ENCODE measurements around the gene PCBP3.
"Not testable (repeated sequence)": the region's sequence is repeated elsewhere in the genome, so short reads cannot be mapped to it uniquely, and the experiment has no call there.

The PCBP3 gene

DNA sequence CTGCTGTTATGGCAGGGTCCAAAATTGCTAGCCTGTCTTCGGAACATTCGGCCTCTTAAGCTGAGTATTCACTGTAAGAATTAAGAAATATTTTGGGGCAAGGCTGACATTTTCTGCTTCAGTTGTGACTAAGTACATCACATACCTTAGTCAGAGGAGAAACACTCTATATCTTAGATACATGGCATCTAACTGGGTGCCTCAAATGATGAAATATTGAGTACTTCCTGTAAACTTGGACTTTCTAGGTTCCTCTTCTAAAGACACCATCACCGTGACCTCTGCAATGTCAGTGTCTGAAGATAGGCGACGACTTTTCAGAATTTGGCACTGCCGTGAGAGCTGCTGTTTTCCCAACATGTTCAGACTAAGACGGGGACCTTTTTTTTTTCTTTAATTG is 65.6 kb downstream of the PCBP3 start:
- H3K27ac ChIP-seq: no peak overlapping the region
- TF ChIP-seq, protein P1, sequence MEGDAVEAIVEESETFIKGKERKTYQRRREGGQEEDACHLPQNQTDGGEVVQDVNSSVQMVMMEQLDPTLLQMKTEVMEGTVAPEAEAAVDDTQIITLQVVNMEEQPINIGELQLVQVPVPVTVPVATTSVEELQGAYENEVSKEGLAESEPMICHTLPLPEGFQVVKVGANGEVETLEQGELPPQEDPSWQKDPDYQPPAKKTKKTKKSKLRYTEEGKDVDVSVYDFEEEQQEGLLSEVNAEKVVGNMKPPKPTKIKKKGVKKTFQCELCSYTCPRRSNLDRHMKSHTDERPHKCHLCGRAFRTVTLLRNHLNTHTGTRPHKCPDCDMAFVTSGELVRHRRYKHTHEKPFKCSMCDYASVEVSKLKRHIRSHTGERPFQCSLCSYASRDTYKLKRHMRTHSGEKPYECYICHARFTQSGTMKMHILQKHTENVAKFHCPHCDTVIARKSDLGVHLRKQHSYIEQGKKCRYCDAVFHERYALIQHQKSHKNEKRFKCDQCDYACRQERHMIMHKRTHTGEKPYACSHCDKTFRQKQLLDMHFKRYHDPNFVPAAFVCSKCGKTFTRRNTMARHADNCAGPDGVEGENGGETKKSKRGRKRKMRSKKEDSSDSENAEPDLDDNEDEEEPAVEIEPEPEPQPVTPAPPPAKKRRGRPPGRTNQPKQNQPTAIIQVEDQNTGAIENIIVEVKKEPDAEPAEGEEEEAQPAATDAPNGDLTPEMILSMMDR (conservative IDR thresholded peaks at IDR 0.05): no peak

DNA sequence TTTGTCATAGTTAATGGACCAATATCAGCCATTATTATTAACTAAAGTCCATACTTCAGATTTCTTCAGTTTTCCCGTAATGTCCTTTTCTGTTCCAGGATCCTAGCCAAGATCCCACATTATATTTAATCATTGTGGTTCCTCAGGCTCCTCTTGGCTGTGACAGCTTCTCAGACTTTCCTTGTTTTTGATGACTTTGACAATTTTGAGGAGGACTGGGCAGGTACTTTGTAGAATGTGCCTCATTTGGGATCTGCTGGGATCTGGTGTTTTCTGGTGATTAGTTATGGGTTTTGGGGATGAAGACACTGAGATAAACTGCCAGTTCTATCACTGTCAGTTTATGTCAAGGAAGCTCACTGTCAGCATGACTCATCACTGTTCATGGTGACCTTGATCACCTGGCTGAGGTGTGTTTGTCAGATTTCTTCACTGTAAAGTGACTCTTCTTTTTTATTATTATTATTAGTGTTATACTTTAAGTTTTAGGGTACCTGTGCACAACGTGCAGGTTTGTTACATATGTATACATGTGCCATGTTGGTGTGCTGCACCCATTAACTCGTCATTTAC is 66.3 kb downstream of the PCBP3 start:
- TF ChIP-seq, protein P1 (conservative IDR thresholded peaks at IDR 0.05): no peak

DNA sequence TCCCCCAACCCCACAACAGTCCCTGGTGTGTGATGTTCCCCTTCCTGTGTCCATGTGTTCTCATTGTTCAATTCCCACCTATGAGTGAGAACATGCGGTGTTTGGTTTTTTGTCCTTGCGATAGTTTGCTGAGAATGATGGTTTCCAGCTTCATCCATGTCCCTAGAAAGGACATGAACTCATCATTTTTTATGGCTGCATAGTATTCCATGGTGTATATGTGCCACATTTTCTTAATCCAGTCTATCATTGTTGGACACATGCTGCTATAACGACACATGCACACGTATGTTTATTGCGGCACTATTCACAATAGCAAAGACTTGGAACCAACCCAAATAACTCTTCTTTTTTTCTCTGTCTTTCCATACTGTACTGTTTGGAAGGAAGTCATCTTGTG is 66.8 kb downstream of the PCBP3 start:
- H3K27ac ChIP-seq: not testable (repeated sequence)

More for the DNA sequence above, 66.3 kb downstream of the PCBP3 start:
- H3K27ac ChIP-seq: no peak overlapping the region

DNA sequence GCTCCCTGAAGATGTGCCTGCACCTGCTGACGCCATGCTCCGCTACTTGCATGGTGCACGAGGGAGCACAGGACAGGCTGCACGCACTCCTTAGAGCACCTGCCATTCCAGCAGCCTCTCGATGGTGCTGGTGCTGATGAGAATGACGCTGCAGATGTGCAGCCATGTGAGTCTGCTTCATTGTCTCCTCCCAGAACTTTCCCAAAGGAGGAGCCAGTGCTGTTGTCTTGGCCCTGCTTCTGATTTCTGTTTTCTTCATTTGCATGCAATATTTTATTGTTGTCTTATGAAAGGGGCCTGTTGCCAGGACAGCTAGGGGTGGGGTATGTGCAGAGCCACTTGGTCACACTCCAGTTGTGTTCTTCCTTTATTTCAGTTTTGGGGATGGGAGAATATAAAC is 70.1 kb downstream of the PCBP3 start:
- TF ChIP-seq, protein P1 (conservative IDR thresholded peaks at IDR 0.05): no peak

DNA sequence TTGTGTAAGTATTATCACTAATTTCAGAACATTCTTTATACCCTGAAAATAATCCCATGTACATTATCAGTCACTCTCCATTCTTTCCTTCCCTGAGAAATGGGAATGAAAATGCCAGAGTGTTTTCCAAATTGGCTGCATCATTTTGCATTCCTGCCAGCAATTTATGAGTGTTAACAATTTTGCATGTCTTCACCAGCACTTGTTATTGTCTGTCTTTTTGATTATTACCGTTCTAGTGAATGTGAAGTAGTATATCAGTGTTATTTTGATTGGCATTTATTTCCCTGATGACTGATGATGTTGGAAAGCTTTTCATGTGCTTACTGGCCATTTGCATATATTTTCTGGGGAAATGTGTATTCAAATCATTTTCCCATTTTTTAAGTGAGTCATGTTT is 71.9 kb downstream of the PCBP3 start:
- no peak overlapping the region for H3K27ac ChIP-seq
- TF ChIP-seq, protein P1 (conservative IDR thresholded peaks at IDR 0.05): no peak

More for the DNA sequence above, 70.1 kb downstream of the PCBP3 start:
- H3K27ac ChIP-seq: no peak overlapping the region

DNA sequence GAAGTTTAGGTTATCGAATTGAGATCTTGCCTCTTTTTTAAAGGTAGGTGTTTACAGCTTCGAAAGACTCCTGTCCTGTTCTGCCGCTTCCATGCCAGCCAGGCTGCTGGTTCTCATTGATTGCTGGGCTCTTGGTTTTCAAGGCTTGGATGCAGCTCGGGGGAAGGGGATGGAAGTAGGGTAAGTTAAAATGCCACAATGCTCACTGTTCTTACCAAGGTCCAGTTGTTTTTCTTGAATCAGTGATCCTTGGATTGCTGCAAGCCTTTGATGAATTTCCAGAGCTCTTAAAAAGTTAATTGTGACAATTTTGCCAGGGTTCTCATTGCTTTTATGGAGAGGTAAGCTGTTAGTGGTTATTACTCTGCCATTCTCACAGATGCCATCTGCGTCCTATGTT is 74.9 kb downstream of the PCBP3 start:
- TF ChIP-seq, protein P1 (conservative IDR thresholded peaks at IDR 0.05): no peak
- H3K27ac ChIP-seq: no peak overlapping the region

DNA sequence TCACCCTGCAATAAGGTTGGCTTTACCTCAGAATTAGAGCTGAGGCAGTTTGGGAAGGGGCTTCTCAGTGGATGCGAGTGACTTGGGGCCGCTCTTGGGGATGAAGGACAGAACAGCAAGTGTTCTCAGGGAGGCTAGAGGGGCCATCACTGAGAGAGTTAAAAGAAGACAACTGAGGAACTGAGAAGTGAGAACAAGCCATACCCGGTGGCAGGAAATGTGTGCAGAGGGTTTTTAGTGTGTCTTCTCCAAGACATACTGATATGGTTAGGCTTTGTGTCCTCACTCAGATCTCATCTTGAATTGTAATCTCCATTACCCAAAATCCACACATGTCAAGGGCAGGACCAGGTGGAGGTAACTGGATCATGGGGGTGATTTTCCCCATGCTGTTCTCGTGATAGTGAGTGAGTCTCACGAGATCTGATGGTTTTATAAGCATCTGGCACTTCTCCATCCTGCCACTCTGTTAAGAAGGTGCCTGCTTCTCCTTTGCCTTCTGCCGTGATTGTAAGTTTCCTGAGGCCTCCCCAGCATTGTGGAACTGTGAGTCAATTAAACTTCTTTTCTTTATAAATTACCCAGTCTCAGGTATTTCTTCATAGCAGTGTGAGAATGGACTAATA is 75.8 kb downstream of the PCBP3 start:
- TF ChIP-seq, protein P1 (conservative IDR thresholded peaks at IDR 0.05): no peak
- H3K27ac ChIP-seq: no peak overlapping the region

DNA sequence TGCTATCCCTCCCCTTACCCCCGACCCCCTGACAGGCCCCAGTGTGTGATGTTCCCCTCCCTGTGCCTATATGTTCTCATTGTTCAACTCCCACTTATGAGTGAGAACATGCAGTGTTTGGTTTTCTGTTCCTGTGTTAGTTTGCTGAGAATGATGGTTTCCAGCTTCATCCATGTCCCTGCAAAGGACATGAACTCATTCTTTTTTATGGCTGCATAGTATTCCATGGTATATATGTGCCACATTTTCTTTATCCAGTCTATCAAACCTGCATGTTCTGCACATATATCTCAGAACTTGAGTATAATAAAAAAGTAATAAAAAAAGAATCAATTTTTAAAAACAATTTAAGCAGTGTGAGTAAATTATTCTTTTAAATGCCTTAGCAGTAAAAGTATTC is 76.7 kb downstream of the PCBP3 start:
- H3K27ac ChIP-seq: not testable (repeated sequence)
